Neural cell (in vitro differentiated cells): ENCODE results near the gene COG5. TPM values are rescaled to one million over a fixed set of nuclear protein-coding genes. Genes with fewer than 3 reads are reported as not detected.

Experiments used
- H2AFZ ChIP-seq: fragments of 200-600, 300-800 bp; sonication (generic), shearing (Covaris generic); 2 replicates; pipeline ENCODE4 v1.6.0; 2014; ENCODE audit warnings: low read depth, mild to moderate bottlenecking, antibody characterized with exemption, low read length, moderate library complexity
- H3F3A ChIP-seq: fragments of 200-600 bp; shearing (Covaris generic); 2 replicates; pipeline ENCODE4 v1.6.1; 2016; ENCODE audit warnings: mild to moderate bottlenecking, moderate library complexity, mixed read lengths, antibody characterized with exemption, low read length; ENCODE audit not compliant: insufficient read depth, poor library complexity, severe bottlenecking
- H3K27ac ChIP-seq: fragments of 200-600, 300-800 bp; sonication (generic), shearing (Covaris generic); 2 replicates; pipeline ENCODE4 v1.5.1; 2014; ENCODE audit warnings: mild to moderate bottlenecking, low read length, moderate library complexity
- H3K27me3 ChIP-seq: fragments of 300-800, 200-600 bp; sonication (generic), shearing (Covaris generic); 2 replicates; pipeline ENCODE4 v1.6.0; 2014; ENCODE audit warnings: mild to moderate bottlenecking, low read depth, low read length, moderate library complexity; ENCODE audit not compliant: insufficient read depth
- H3K36me3 ChIP-seq: fragments of 300-800, 200-600 bp; sonication (generic), shearing (Covaris generic); 2 replicates; pipeline ENCODE4 v1.5.1; 2014; ENCODE audit warnings: mild to moderate bottlenecking, antibody characterized with exemption, low read length, moderate library complexity; ENCODE audit not compliant: insufficient read depth
- H3K4me2 ChIP-seq: fragments of 300-800, 200-600 bp; sonication (generic), shearing (Covaris generic); 2 replicates; pipeline ENCODE4 v1.6.0; 2014; ENCODE audit warnings: mild to moderate bottlenecking, low read length
- H3K4me3 ChIP-seq: fragments of 300-800, 200-600 bp; sonication (generic), shearing (Covaris generic); 2 replicates; pipeline ENCODE4 v1.5.1; 2014; ENCODE audit warnings: mild to moderate bottlenecking, low read length, moderate library complexity
- H3K79me2 ChIP-seq: fragments of 200-600 bp; shearing (Covaris generic); replicated peaks from 2 replicates; pipeline ENCODE4 v1.6.0; 2014; ENCODE audit warnings: mild to moderate bottlenecking, low read length, moderate library complexity; ENCODE audit not compliant: insufficient read depth
- H3K9ac ChIP-seq: fragments of 300-800, 200-600 bp; sonication (generic), shearing (Covaris generic); 2 replicates; pipeline ENCODE4 v1.6.1; 2016; ENCODE audit warnings: mild to moderate bottlenecking, low read length, mixed read lengths
- H3K9me2 ChIP-seq: fragments of 200-600 bp; shearing (Covaris generic); 2 replicates; pipeline ENCODE4 v1.6.1; 2016; ENCODE audit warnings: mild to moderate bottlenecking, low read length, mixed read lengths; ENCODE audit not compliant: insufficient read depth
- H3K9me3 ChIP-seq: fragments of 200-600, 300-800 bp; sonication (generic), shearing (Covaris generic); 2 replicates; pipeline ENCODE4 v1.6.1; 2016; ENCODE audit warnings: mild to moderate bottlenecking, mixed run types, low read length, moderate library complexity, mixed read lengths
- H4K20me1 ChIP-seq: fragments of 200-600 bp; shearing (Covaris generic); 2 replicates; pipeline ENCODE4 v1.6.1; 2016; ENCODE audit warnings: mild to moderate bottlenecking, mixed run types; ENCODE audit not compliant: insufficient read depth
- EP300 ChIP-seq: fragments of 450-650 bp; conservative IDR thresholded peaks from 2 replicates; pipeline ENCODE4 v1.6.1; 2014; ENCODE audit warnings: antibody characterized with exemption, mild to moderate bottlenecking, moderate library complexity; ENCODE audit not compliant: poor library complexity, severe bottlenecking
- EZH2 ChIP-seq: fragments of 200-600, 300-800 bp; shearing (Covaris generic), sonication (generic); IDR thresholded peaks from 2 replicates; pipeline ENCODE4 v1.6.1; 2014; ENCODE audit warnings: antibody characterized with exemption, low read length, borderline replicate concordance, mild to moderate bottlenecking; ENCODE audit not compliant: insufficient read depth, poor library complexity, severe bottlenecking
- MXI1 ChIP-seq: fragments of 450-650 bp; conservative IDR thresholded peaks from 2 replicates; pipeline ENCODE4 v1.6.1; 2014; ENCODE audit warnings: antibody characterized with exemption, mild to moderate bottlenecking; ENCODE audit not compliant: poor library complexity, severe bottlenecking
- POLR2AphosphoS5 ChIP-seq: IDR thresholded peaks from 2 replicates; pipeline ENCODE4 v1.6.1; 2012
- RAD21 ChIP-seq: fragments of 450-650 bp; conservative IDR thresholded peaks from 2 replicates; pipeline ENCODE4 v1.6.1; 2014; ENCODE audit warnings: antibody characterized with exemption, mild to moderate bottlenecking, moderate library complexity
- SMC3 ChIP-seq: fragments of 450-650 bp; conservative IDR thresholded peaks from 2 replicates; pipeline ENCODE4 v1.6.1; 2014; ENCODE audit warnings: antibody characterized with exemption, mild to moderate bottlenecking, moderate library complexity; ENCODE audit not compliant: poor library complexity
- TAF1 ChIP-seq: IDR thresholded peaks from 2 replicates; pipeline ENCODE4 v1.6.1; 2012; ENCODE audit warnings: low read depth
- polyA plus RNA-seq: library from polyadenylated mRNA; depleted of rRNA; stranded (reverse); fragments of >200 nt; gene quantifications from 2 replicates; pipeline ENCODE4 v1.2.3, GENCODE V29; 2014
- TF ChIP-seq, protein P1 (sequence below): fragments of 450-650 bp; IDR thresholded peaks from 2 replicates; pipeline ENCODE4 v1.5.1; 2014; ENCODE audit warnings: antibody characterized with exemption, mild to moderate bottlenecking, moderate library complexity; ENCODE audit not compliant: poor library complexity, severe bottlenecking
- TF ChIP-seq, protein P2 (sequence below): IDR thresholded peaks from 2 replicates; pipeline ENCODE4 v1.6.1; 2012; ENCODE audit warnings: borderline replicate concordance

COG5 gene
- polyA plus RNA-seq, 1 donor from 2014 or later: 13.3 TPM

DNA sequence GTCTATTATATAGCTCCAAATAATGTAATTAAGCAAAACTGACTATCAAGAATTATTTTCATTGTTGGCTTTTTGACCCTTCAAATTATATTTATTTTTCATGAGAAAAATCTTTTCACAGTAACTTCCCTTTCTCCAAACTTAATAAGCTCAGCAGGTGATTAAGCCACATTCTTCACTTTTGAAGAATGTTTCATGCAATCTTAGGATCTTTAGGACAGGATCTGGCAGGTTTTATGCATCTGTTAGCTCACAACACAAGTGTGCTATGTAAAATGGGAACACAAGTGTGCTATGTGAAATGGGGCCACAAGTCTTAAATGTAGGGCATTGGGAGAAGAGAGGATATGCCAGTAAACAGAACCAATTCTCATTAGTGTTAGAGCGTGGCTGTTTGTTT is 42.6 kb upstream of the COG5 start:
- no peak overlapping the region for H3K9ac ChIP-seq
- no peaks in the 10 kb centered on the region for H3K9me2 ChIP-seq
- H3K4me2 ChIP-seq: no peak overlapping the region
- no peaks in the 10 kb centered on the region for H3K36me3 ChIP-seq
- no peak overlapping the region for H2AFZ ChIP-seq
- no peaks in the 10 kb centered on the region for H4K20me1 ChIP-seq
- no peak overlapping the region for H3K27ac ChIP-seq
- no peaks in the 10 kb centered on the region for H3K27me3 ChIP-seq
- no peaks in the 10 kb centered on the region for H3K79me2 ChIP-seq
- H3K9me3 ChIP-seq: no peaks in the 10 kb centered on the region
- no peak overlapping the region for H3K4me3 ChIP-seq
- TF ChIP-seq, protein P1, sequence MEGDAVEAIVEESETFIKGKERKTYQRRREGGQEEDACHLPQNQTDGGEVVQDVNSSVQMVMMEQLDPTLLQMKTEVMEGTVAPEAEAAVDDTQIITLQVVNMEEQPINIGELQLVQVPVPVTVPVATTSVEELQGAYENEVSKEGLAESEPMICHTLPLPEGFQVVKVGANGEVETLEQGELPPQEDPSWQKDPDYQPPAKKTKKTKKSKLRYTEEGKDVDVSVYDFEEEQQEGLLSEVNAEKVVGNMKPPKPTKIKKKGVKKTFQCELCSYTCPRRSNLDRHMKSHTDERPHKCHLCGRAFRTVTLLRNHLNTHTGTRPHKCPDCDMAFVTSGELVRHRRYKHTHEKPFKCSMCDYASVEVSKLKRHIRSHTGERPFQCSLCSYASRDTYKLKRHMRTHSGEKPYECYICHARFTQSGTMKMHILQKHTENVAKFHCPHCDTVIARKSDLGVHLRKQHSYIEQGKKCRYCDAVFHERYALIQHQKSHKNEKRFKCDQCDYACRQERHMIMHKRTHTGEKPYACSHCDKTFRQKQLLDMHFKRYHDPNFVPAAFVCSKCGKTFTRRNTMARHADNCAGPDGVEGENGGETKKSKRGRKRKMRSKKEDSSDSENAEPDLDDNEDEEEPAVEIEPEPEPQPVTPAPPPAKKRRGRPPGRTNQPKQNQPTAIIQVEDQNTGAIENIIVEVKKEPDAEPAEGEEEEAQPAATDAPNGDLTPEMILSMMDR: no peak
- TF ChIP-seq POLR2AphosphoS5: no peak
- TF ChIP-seq RAD21: no peak
- TF ChIP-seq EZH2: no peak
- TF ChIP-seq MXI1: no peak
- no peak for TF ChIP-seq TAF1
- no peak for TF ChIP-seq EP300
- no peak for TF ChIP-seq SMC3
- TF ChIP-seq, protein P2, sequence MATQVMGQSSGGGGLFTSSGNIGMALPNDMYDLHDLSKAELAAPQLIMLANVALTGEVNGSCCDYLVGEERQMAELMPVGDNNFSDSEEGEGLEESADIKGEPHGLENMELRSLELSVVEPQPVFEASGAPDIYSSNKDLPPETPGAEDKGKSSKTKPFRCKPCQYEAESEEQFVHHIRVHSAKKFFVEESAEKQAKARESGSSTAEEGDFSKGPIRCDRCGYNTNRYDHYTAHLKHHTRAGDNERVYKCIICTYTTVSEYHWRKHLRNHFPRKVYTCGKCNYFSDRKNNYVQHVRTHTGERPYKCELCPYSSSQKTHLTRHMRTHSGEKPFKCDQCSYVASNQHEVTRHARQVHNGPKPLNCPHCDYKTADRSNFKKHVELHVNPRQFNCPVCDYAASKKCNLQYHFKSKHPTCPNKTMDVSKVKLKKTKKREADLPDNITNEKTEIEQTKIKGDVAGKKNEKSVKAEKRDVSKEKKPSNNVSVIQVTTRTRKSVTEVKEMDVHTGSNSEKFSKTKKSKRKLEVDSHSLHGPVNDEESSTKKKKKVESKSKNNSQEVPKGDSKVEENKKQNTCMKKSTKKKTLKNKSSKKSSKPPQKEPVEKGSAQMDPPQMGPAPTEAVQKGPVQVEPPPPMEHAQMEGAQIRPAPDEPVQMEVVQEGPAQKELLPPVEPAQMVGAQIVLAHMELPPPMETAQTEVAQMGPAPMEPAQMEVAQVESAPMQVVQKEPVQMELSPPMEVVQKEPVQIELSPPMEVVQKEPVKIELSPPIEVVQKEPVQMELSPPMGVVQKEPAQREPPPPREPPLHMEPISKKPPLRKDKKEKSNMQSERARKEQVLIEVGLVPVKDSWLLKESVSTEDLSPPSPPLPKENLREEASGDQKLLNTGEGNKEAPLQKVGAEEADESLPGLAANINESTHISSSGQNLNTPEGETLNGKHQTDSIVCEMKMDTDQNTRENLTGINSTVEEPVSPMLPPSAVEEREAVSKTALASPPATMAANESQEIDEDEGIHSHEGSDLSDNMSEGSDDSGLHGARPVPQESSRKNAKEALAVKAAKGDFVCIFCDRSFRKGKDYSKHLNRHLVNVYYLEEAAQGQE: no peak
- H3F3A ChIP-seq: no peaks in the 10 kb centered on the region

DNA sequence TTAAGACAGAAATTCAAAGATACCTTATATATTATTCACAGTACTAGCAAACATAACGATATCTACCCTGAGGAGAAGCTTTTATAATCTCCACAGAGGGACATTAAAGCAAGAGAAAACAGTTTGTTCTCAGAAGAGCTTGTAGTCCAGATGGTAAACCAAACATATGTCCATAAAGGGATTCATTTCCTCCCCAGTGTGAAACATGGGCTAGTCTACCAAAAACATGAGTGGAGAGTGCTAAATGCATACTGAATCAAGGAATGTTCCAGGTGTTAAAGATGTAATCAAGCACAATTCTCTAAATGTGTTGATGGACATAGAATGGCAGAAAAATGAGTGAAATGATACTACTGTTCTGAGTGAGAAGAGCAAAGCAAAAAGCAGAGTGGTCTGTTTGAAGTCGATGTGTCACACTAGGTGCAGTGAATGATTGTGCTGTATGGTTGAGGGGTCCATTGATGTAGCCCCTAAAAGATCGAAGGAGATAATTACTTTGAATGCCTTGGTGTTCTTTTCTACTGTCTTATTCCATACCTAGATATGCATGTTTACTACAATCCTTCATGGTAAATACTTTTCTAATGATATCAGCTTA is 41.6 kb upstream of the COG5 start:
- no peak overlapping the region for H3K27ac ChIP-seq
- no peaks in the 10 kb centered on the region for H3K27me3 ChIP-seq
- TF ChIP-seq TAF1 (no peak), MXI1 (no peak), EZH2 (no peak)
- TF ChIP-seq, protein P2: no peak
- TF ChIP-seq, protein P1: no peak

More for the DNA sequence above, 41.6 kb upstream of the COG5 start:
- Histone ChIP-seq H3K79me2 (no peaks in the 10 kb centered on the region), H3K4me3 (no peak overlapping the region), H2AFZ (no peak overlapping the region), H3K9me3 (no peaks in the 10 kb centered on the region), H3F3A (no peaks in the 10 kb centered on the region), H3K4me2 (no peak overlapping the region), H4K20me1 (no peaks in the 10 kb centered on the region), H3K9me2 (no peaks in the 10 kb centered on the region), H3K36me3 (peaks cover 2% of the 10 kb centered on the region), H3K9ac (no peak overlapping the region)
